CD14-positive monocyte (primary cell): ENCODE data around the gene NFYB. TPM values are rescaled to one million over a fixed set of nuclear protein-coding genes. Genes with fewer than 3 reads are reported as not detected.

Source experiments
- DNase-seq, 3 donors: peaks; one replicate each; pipeline ENCODE4 v3.0.0-alpha.2; 2011 to 2022
- H2AFZ ChIP-seq: 2 replicates; pipeline ENCODE4 v1.6.0; 2012; ENCODE audit warnings: mild to moderate bottlenecking, low read depth, low read length, inconsistent platforms; ENCODE audit not compliant: insufficient read depth, poor library complexity, severe bottlenecking
- H3K27ac ChIP-seq, 2 donors: 1 replicate in 1 of 2; 2 replicates in 1 of 2; pipeline ENCODE4 v1.5.1; 2012 to 2013; ENCODE audit warnings: low read length in 2 of 2, control low read depth in 1 of 2, inconsistent platforms in 1 of 2, low read depth in 1 of 2, mild to moderate bottlenecking in 1 of 2
- H3K27me3 ChIP-seq, 2 donors: one replicate each; pipeline versions ENCODE4 v1.6.0 to v1.6.1; 2011 to 2013; ENCODE audit warnings: low read length in 2 of 2; ENCODE audit not compliant: control insufficient read depth in 2 of 2, insufficient read depth in 2 of 2
- H3K36me3 ChIP-seq, 2 donors: replicated peaks in 1 of 2; 1 replicate in 1 of 2; 2 replicates in 1 of 2; pipeline versions ENCODE4 v1.5.1 to v1.6.1; 2012 to 2013; ENCODE audit warnings: low read length in 2 of 2, control low read depth in 1 of 2, inconsistent platforms in 1 of 2, mild to moderate bottlenecking in 1 of 2; ENCODE audit not compliant: insufficient read depth in 2 of 2, control insufficient read depth in 1 of 2
- H3K4me1 ChIP-seq, 2 donors: 1 replicate in 1 of 2; 2 replicates in 1 of 2; pipeline versions ENCODE4 v1.5.1 to v1.6.1; 2012 to 2013; ENCODE audit warnings: low read length in 2 of 2, control low read depth in 1 of 2, inconsistent platforms in 1 of 2, mild to moderate bottlenecking in 1 of 2, moderate library complexity in 1 of 2; ENCODE audit not compliant: insufficient read depth in 2 of 2, control insufficient read depth in 1 of 2
- H3K4me2 ChIP-seq: replicated peaks from 2 replicates; pipeline ENCODE3; 2012; ENCODE audit warnings: low read length, moderate library complexity, mild to moderate bottlenecking; ENCODE audit not compliant: poor library complexity, severe bottlenecking; ENCODE audit errors: extremely low read depth
- H3K4me3 ChIP-seq, 3 experiments: fragments of 200-600 bp in 1 of 3; sonication (generic) in 1 of 3; replicated peaks in 1 of 3; 1 replicate in 2 of 3; 2 replicates in 1 of 3; pipeline ENCODE4 v1.5.1; 2011 to 2013; ENCODE audit warnings: low read length in 3 of 3, mild to moderate bottlenecking in 3 of 3, control low read depth in 2 of 3, low read depth in 2 of 3, inconsistent platforms in 1 of 3, moderate library complexity in 1 of 3
- H3K79me2 ChIP-seq: 2 replicates; pipeline ENCODE4 v1.6.0; 2012; ENCODE audit warnings: mild to moderate bottlenecking, control low read depth, inconsistent platforms, low read length, moderate library complexity; ENCODE audit not compliant: insufficient read depth
- H3K9ac ChIP-seq: 2 replicates; pipeline ENCODE4 v1.6.0; 2017; ENCODE audit warnings: low read length, mild to moderate bottlenecking; ENCODE audit not compliant: insufficient read depth, poor library complexity, severe bottlenecking
- H3K9me3 ChIP-seq, 2 donors: replicated peaks in 1 of 2; 1 replicate in 1 of 2; 2 replicates in 1 of 2; pipeline versions ENCODE4 v1.5.1 to v1.6.1; 2012 to 2013; ENCODE audit warnings: low read length in 2 of 2, control low read depth in 1 of 2; ENCODE audit not compliant: control insufficient read depth in 1 of 2, insufficient read depth in 1 of 2
- H4K20me1 ChIP-seq: 2 replicates; pipeline ENCODE4 v1.6.0; 2012; ENCODE audit warnings: mild to moderate bottlenecking, low read length, control low read depth, moderate library complexity; ENCODE audit not compliant: insufficient read depth
- H3K27ac Mint-ChIP-seq, 7 donors: one replicate each; pipeline ENCODE4 v1.8.0; 2020; ENCODE audit warnings: mild to moderate bottlenecking in 7 of 7, mixed read lengths in 7 of 7, moderate library complexity in 6 of 7, inconsistent platforms in 2 of 7
- H3K27me3 Mint-ChIP-seq, 3 donors: one replicate each; pipeline ENCODE4 v1.8.0; 2021 to 2022; ENCODE audit warnings: low read depth in 3 of 3, mild to moderate bottlenecking in 3 of 3, mixed read lengths in 3 of 3, moderate library complexity in 3 of 3, inconsistent platforms in 1 of 3
- H3K36me3 Mint-ChIP-seq, 2 donors: one replicate each; pipeline ENCODE4 v1.8.0; 2020; ENCODE audit warnings: mixed read lengths in 2 of 2, inconsistent platforms in 1 of 2, mild to moderate bottlenecking in 1 of 2
- H3K4me1 Mint-ChIP-seq: one replicate; pipeline ENCODE4 v1.8.0; 2020; ENCODE audit warnings: mild to moderate bottlenecking, mixed read lengths
- H3K4me3 Mint-ChIP-seq, 2 donors: one replicate each; pipeline ENCODE4 v1.8.0; 2020; ENCODE audit warnings: mild to moderate bottlenecking in 2 of 2, mixed read lengths in 2 of 2, moderate library complexity in 1 of 2
- H3K9me3 Mint-ChIP-seq, 7 donors: one replicate each; pipeline ENCODE4 v1.8.0; 2020 to 2022; ENCODE audit warnings: mixed read lengths in 7 of 7, mild to moderate bottlenecking in 6 of 7, moderate library complexity in 6 of 7, inconsistent platforms in 2 of 7
- CTCF ChIP-seq: fragments of 200-600 bp; IDR thresholded peaks from one replicate; pipeline ENCODE4 v1.8.0; 2022; ENCODE audit warnings: antibody characterized with exemption, mild to moderate bottlenecking
- WGBS: methylation state at CpG from one replicate; pipeline ENCODE4 v1.1.5; 2013; ENCODE audit warnings: missing lambda C conversion rate; ENCODE audit not compliant: insufficient coverage; 5-methylcytosine and 5-hydroxymethylcytosine counted together
- intact Hi-C, 2 donors: fragments of 100-400 bp; cut with micrococcal nuclease; formaldehyde crosslinking; loops; one replicate each; pipeline versions ENCODE4 v1.15.0 to v1.15.1; 2023
- polyA plus RNA-seq, 3 donors: library from polyadenylated mRNA; depleted of rRNA in 1 of 3; unstranded in 2 of 3; stranded (reverse) in 1 of 3; fragments of 300-500 nt in 2 of 3; fragments of >200 nt in 1 of 3; fragmentation: Illumina TruSeq in 2 of 3; gene quantifications; 1 replicate in 2 of 3; 2 replicates in 1 of 3; pipeline ENCODE4 v1.2.3, GENCODE V29; 2012 to 2021

NFYB gene
- polyA plus RNA-seq, 3 donors: 11.6 to 14.6 (median 12.3) TPM

- H4K20me1 ChIP-seq: no peaks in the 10 kb centered on the region
- peak in 2 of 3 donors; percentile 14 to 31 for DNase-seq
- peaks cover 0 to 1% (median 0%) of the 10 kb centered on the region in 7 donors for H3K9me3 Mint-ChIP-seq
- H3K9me3 ChIP-seq: no peaks in the 10 kb centered on the region
- H3K27me3 ChIP-seq: no peaks in the 10 kb centered on the region
- no peak for TF ChIP-seq CTCF
- peaks cover 0 to 3% of the 10 kb centered on the region in 2 donors for H3K4me1 ChIP-seq
- H3K27ac ChIP-seq: no peak overlapping the region
- WGBS: 15% methylated on average over 4 of the region's 4 CpGs
- H3K4me2 ChIP-seq: peak overlapping the region; percentile 34
- H3K36me3 ChIP-seq: no peaks in the 10 kb centered on the region
- peaks cover 9% of the 10 kb centered on the region for H3K4me1 Mint-ChIP-seq
- peaks cover 0 to 3% (median 3%) of the 10 kb centered on the region in 3 donors for H3K27me3 Mint-ChIP-seq
- intact Hi-C loops: no loop called here
- H3K79me2 ChIP-seq: no peaks in the 10 kb centered on the region
- peak overlapping the region in 2 of 7 donors; percentile 44 to 55 for H3K27ac Mint-ChIP-seq
- peak overlapping the region in 1 of 2 donors; percentile 83 for H3K4me3 Mint-ChIP-seq
- no peaks in the 10 kb centered on the region for H3K36me3 Mint-ChIP-seq
- H3K9ac ChIP-seq: no peak overlapping the region
- H2AFZ ChIP-seq: peak overlapping the region; percentile 70
- H3K4me3 ChIP-seq: no peak overlapping the region
Measured at GRCh38 chr12:104154286-104154685, 16.3 kb upstream of the NFYB start.

- Mint-ChIP-seq H3K27me3 (peaks cover 0 to 5% (median 3%) of the 10 kb centered on the region in 3 donors), H3K4me1 (peaks cover 9% of the 10 kb centered on the region), H3K4me3 (no peak overlapping the region), H3K36me3 (no peaks in the 10 kb centered on the region), H3K9me3 (peaks cover 0 to 1% (median 0%) of the 10 kb centered on the region in 7 donors), H3K27ac (peak overlapping the region in 1 of 7 donors; percentile 2)
- no peak for DNase-seq
- Histone ChIP-seq H3K4me3 (no peak overlapping the region), H3K36me3 (no peaks in the 10 kb centered on the region), H3K27ac (no peak overlapping the region), H3K27me3 (no peaks in the 10 kb centered on the region), H3K9me3 (no peaks in the 10 kb centered on the region), H3K4me1 (peaks cover 0 to 3% of the 10 kb centered on the region in 2 donors), H4K20me1 (no peaks in the 10 kb centered on the region), H3K79me2 (no peaks in the 10 kb centered on the region), H2AFZ (no peak overlapping the region), H3K9ac (no peak overlapping the region), H3K4me2 (no peak overlapping the region)
- no peak for TF ChIP-seq CTCF
- intact Hi-C loops: no loop called here
Measured at GRCh38 chr12:104152685-104153241, 14.8 kb upstream of the NFYB start.
